Tibial nerve (tissue), 4 donors: Measurements from ENCODE around the gene TNIP1. TPM values are rescaled to one million over a fixed set of nuclear protein-coding genes. Genes with fewer than 3 reads are reported as not detected.

Source experiments
- DNase-seq, 2 donors: peaks; one replicate each; pipeline ENCODE4 v3.0.0-alpha.2; 2019; ENCODE audit warnings: low spot score in 2 of 2
- H3K27ac ChIP-seq, 4 donors: fragments of 200-600 bp; sonication (generic) in 3 of 4; one replicate each; pipeline ENCODE4 v1.5.1; 2017 to 2019; ENCODE audit warnings: mild to moderate bottlenecking in 1 of 4
- H3K27me3 ChIP-seq, 2 donors: fragments of 200-600 bp; sonication (generic) in 1 of 2; one replicate each; pipeline versions ENCODE4 v1.5.1 to v1.6.0; 2017 to 2019
- H3K36me3 ChIP-seq, 3 donors: fragments of 200-600 bp; sonication (generic); one replicate each; pipeline ENCODE4 v1.5.1; 2018 to 2019
- H3K4me1 ChIP-seq, 4 donors: fragments of 200-600 bp; sonication (generic) in 3 of 4; one replicate each; pipeline ENCODE4 v1.5.1; 2017 to 2019
- H3K4me3 ChIP-seq, 4 donors: fragments of 200-600 bp; sonication (generic) in 3 of 4; one replicate each; pipeline ENCODE4 v1.5.1; 2017 to 2019; ENCODE audit warnings: mild to moderate bottlenecking in 1 of 4, moderate library complexity in 1 of 4
- H3K9me3 ChIP-seq, 4 donors: fragments of 200-600 bp; sonication (generic) in 3 of 4; one replicate each; pipeline ENCODE4 v1.5.1; 2017 to 2019
- CTCF ChIP-seq, 5 experiments: fragments of 200-600 bp in 3 of 5; fragments of 450-650 bp in 2 of 5; sonication (generic) in 3 of 5; IDR thresholded peaks; one replicate each; pipeline ENCODE4 v1.5.1; 2016 to 2019; ENCODE audit warnings: antibody characterized with exemption in 5 of 5, mild to moderate bottlenecking in 3 of 5, moderate library complexity in 2 of 5
- EP300 ChIP-seq, 2 donors: sonication (generic); formaldehyde crosslinking; IDR thresholded peaks; one replicate each; pipeline ENCODE4 v1.6.1; 2017; ENCODE audit warnings: antibody characterized with exemption in 2 of 2, mild to moderate bottlenecking in 1 of 2
- POLR2A ChIP-seq, 2 donors: fragments of 450-650 bp; IDR thresholded peaks; one replicate each; pipeline ENCODE4 v1.6.1; 2017; ENCODE audit warnings: antibody characterized with exemption in 2 of 2, mild to moderate bottlenecking in 2 of 2, moderate library complexity in 2 of 2
- WGBS, 2 donors: methylation state at CpG; one replicate each; pipeline ENCODE4 v1.1.5; 2018; 5-methylcytosine and 5-hydroxymethylcytosine counted together
- total RNA-seq, 4 donors: library from RNA; depleted of rRNA; stranded (reverse); fragments of >200 nt; gene quantifications; one replicate each; pipeline ENCODE4 v1.1.0, GENCODE V29; 2016

Gene TNIP1
- total RNA-seq, 4 donors from 2014 or later = 91.2 to 108 (median 94.3) TPM

GRCh38 chr5:151063142-151063989 lies 17.5 kb downstream of the TNIP1 start:
- H3K9me3 ChIP-seq = no peaks in the 10 kb centered on the region
- peak in 1 of 2 donors; percentile 50 for DNase-seq
- H3K27ac ChIP-seq = peak overlapping the region in 3 of 4 donors; percentile 23 to 77 (median 69)
- H3K4me1 ChIP-seq = peaks cover 0 to 65% (median 46%) of the 10 kb centered on the region in 4 donors
- H3K36me3 ChIP-seq = peaks cover 3 to 61% (median 16%) of the 10 kb centered on the region in 3 donors
- no peak for TF ChIP-seq POLR2A (IDR thresholded peaks at IDR 0.05)
- no peak for TF ChIP-seq CTCF (IDR thresholded peaks at IDR 0.05)
- no peak for TF ChIP-seq EP300 (IDR thresholded peaks at IDR 0.05)
- no peak overlapping the region for H3K4me3 ChIP-seq
- H3K27me3 ChIP-seq = no peaks in the 10 kb centered on the region
- WGBS, 2 donors = 63 to 64% methylated on average over 17 of the region's 17 CpGs

- H3K36me3 ChIP-seq = peaks cover 3 to 69% (median 18%) of the 10 kb centered on the region in 3 donors
- peak overlapping the region in 2 of 4 donors; percentile 60 to 69 for H3K27ac ChIP-seq
Measured at GRCh38 chr5:151062405-151063141, 18.3 kb downstream of the TNIP1 start.

GRCh38 chr5:151060742-151061141 lies 20.1 kb downstream of the TNIP1 start:
- peaks cover 0 to 41% (median 31%) of the 10 kb centered on the region in 4 donors for H3K4me1 ChIP-seq

More at GRCh38 chr5:151062405-151063141, 18.3 kb downstream of the TNIP1 start:
- H3K27me3 ChIP-seq = no peaks in the 10 kb centered on the region
- WGBS, 2 donors = 91 to 93% methylated on average over 5 of the region's 5 CpGs
- no peaks in the 10 kb centered on the region for H3K9me3 ChIP-seq
- DNase-seq = no peak
- H3K4me1 ChIP-seq = peaks cover 0 to 57% (median 38%) of the 10 kb centered on the region in 4 donors
- no peak overlapping the region for H3K4me3 ChIP-seq
- TF ChIP-seq POLR2A (IDR thresholded peaks at IDR 0.05) = no peak
- no peak for TF ChIP-seq EP300 (IDR thresholded peaks at IDR 0.05)
- TF ChIP-seq CTCF (IDR thresholded peaks at IDR 0.05) = no peak

GRCh38 chr5:151058891-151059489 lies 21.8 kb downstream of the TNIP1 start:
- peak overlapping the region in 1 of 4 donors; percentile 17 for H3K27ac ChIP-seq
- DNase-seq = no peak
- H3K9me3 ChIP-seq = no peaks in the 10 kb centered on the region
- no peaks in the 10 kb centered on the region for H3K27me3 ChIP-seq
- H3K4me3 ChIP-seq = no peak overlapping the region
- TF ChIP-seq POLR2A (IDR thresholded peaks at IDR 0.05) (no peak), EP300 (IDR thresholded peaks at IDR 0.05) (no peak)
- peaks cover 3 to 94% (median 18%) of the 10 kb centered on the region in 3 donors for H3K36me3 ChIP-seq
- H3K4me1 ChIP-seq = peaks cover 0 to 29% (median 24%) of the 10 kb centered on the region in 4 donors
- 85 to 90% methylated on average over 7 of the region's 7 CpGs for WGBS, 2 donors

More at GRCh38 chr5:151060742-151061141, 20.1 kb downstream of the TNIP1 start:
- peak in 1 of 2 donors; percentile 26 for TF ChIP-seq EP300 (IDR thresholded peaks at IDR 0.05)
- no peak for TF ChIP-seq POLR2A (IDR thresholded peaks at IDR 0.05)
- TF ChIP-seq CTCF (IDR thresholded peaks at IDR 0.05) = no peak
- Histone ChIP-seq H3K27ac (no peak overlapping the region), H3K4me3 (no peak overlapping the region), H3K27me3 (no peaks in the 10 kb centered on the region), H3K9me3 (no peaks in the 10 kb centered on the region), H3K36me3 (peaks cover 3 to 76% (median 18%) of the 10 kb centered on the region in 3 donors)
- DNase-seq = no peak
- 68 to 90% methylated on average over 6 of the region's 6 CpGs for WGBS, 2 donors

- H3K27me3 ChIP-seq = no peaks in the 10 kb centered on the region
- TF ChIP-seq EP300 (IDR thresholded peaks at IDR 0.05) (no peak), POLR2A (IDR thresholded peaks at IDR 0.05) (no peak), CTCF (IDR thresholded peaks at IDR 0.05) (no peak)
- H3K4me1 ChIP-seq = peaks cover 0 to 22% (median 17%) of the 10 kb centered on the region in 4 donors
- H3K9me3 ChIP-seq = no peaks in the 10 kb centered on the region
- H3K36me3 ChIP-seq = peaks cover 3 to 99% (median 18%) of the 10 kb centered on the region in 3 donors
- H3K4me3 ChIP-seq = no peak overlapping the region
- 83 to 94% methylated on average over 5 of the region's 5 CpGs for WGBS, 2 donors
- DNase-seq = no peak
- no peak overlapping the region for H3K27ac ChIP-seq
Measured at GRCh38 chr5:151058301-151058700, 22.5 kb downstream of the TNIP1 start.
